Measurements from ENCODE around the gene CKM. TPM values are rescaled to one million over a fixed set of nuclear protein-coding genes. Genes with fewer than 3 reads are reported as not detected.

Gene CKM
- total and polyA plus RNA-seq, 2 of the 4 experiments (the other 2 are of a cell fraction) = not detected

- Histone ChIP-seq H3K9ac (ENCODE audit: low read depth, low read length) (no peak overlapping the region), H4K5ac (ENCODE audit: low read depth, low read length) (no peak overlapping the region), H3K9me1 (ENCODE audit: insufficient read depth, low read length) (0 out of 2 replicates have a peak, but pooled peaks cover 7% of the 10 kb centered on the region), H2BK15ac (ENCODE audit: low read depth, low read length) (no peak overlapping the region), H3K4me2 (ENCODE audit: low read depth, low read length) (no peak overlapping the region), H3K4ac (ENCODE audit: low read depth, low read length) (no peak overlapping the region), H4K8ac (ENCODE audit: low read depth in 2 of 2, low read length in 2 of 2) (no peak overlapping the region), H4K91ac (ENCODE audit: insufficient read depth, low read depth, low read length) (no peak overlapping the region), H3K27me3 (ENCODE audit: control insufficient read depth, insufficient read depth, low read length) (no peaks in the 10 kb centered on the region), H4K20me1 (ENCODE audit: insufficient read depth, low read length) (peaks cover 20% of the 10 kb centered on the region), H3K18ac (ENCODE audit: low read depth, low read length) (no peak overlapping the region), H3K9me3 (ENCODE audit: control insufficient read depth, insufficient read depth, low read length) (no peaks in the 10 kb centered on the region), H2BK5ac (ENCODE audit: low read depth, low read length, poor library complexity, severe bottlenecking) (no peak overlapping the region), H2AFZ (replicated peaks; ENCODE audit: low read length, poor library complexity) (no peak overlapping the region), H3K27ac (ENCODE audit: insufficient read depth, low read length) (no peak overlapping the region), H2BK120ac (ENCODE audit: low read depth, low read length) (no peak overlapping the region), H2AK5ac (ENCODE audit: low read depth, low read length) (no peak overlapping the region), H2AK9ac (replicated peaks; ENCODE audit: low read depth, low read length, poor library complexity) (no peak overlapping the region), H3K79me1 (ENCODE audit: low read depth in 1 of 2, low read length in 2 of 2) (peaks cover 18 to 34% of the 10 kb centered on the region in 2 experiments), H3K14ac (replicated peaks; ENCODE audit: low read depth, low read length) (no peak overlapping the region), H3K56ac (ENCODE audit: extremely low read depth, insufficient read depth, low read length) (no peak overlapping the region), H3K4me1 (ENCODE audit: control insufficient read depth, insufficient read depth, low read length) (no peaks in the 10 kb centered on the region), H3K23ac (ENCODE audit: low read depth, low read length) (no peak overlapping the region), H3K4me3 (ENCODE audit: insufficient read depth, low read depth, low read length) (no peak overlapping the region), H3K36me3 (ENCODE audit: control insufficient read depth, insufficient read depth, low read length) (peaks cover 40% of the 10 kb centered on the region), H2BK20ac (ENCODE audit: low read depth, low read length) (no peak overlapping the region)
- dilution Hi-C loops (cut with HindIII; ENCODE audit: low sequenced_read_pairs, unreplicated experiment) (no loop called here), in situ Hi-C loops (cut with MboI; ENCODE audit: low sequenced_read_pairs) (no loop called here), intact Hi-C loops (cut with micrococcal nuclease) (no loop called here)
- DNase-seq (no peak), ATAC-seq (ENCODE audit: low read depth) (no peak)
- no CpG with 5 or more reads among the region's 11 CpGs for WGBS, 2 experiments (ENCODE audit: extremely low coverage in 2 of 2, insufficient read length in 1 of 2)
- ChIA-PET CTCF (no interaction called here), POLR2A (ENCODE audit: unreplicated experiment) (interaction anchor here (0.6 kb wide), 1 partner anchor 116 kb away, joined by 3 read pairs; no protein-coding TSS in a partner anchor)
- BruUV-seq (replicated peaks) = no TSS peak
- TF ChIP-seq MXI1 (IDR thresholded peaks at IDR 0.05; ENCODE audit: borderline replicate concordance, low read depth, low read length) (no peak), CHD1 (IDR thresholded peaks at IDR 0.05; ENCODE audit: low read depth, low read length) (no peak), MAFK (IDR thresholded peaks at IDR 0.05; ENCODE audit: low read depth, low read length) (no peak), RAD21 (IDR thresholded peaks at IDR 0.05; ENCODE audit: low read length) (no peak), CEBPB (IDR thresholded peaks at IDR 0.05; ENCODE audit: low read depth, low read length) (no peak), RFX5 (IDR thresholded peaks at IDR 0.05; ENCODE audit: low read depth, low read length) (no peak), USF2 (IDR thresholded peaks at IDR 0.05; ENCODE audit: low read depth, low read length) (no peak), ELK1 (IDR thresholded peaks at IDR 0.05; ENCODE audit: borderline replicate concordance, low read depth, low read length) (no peak)
- TF ChIP-seq, protein P1, sequence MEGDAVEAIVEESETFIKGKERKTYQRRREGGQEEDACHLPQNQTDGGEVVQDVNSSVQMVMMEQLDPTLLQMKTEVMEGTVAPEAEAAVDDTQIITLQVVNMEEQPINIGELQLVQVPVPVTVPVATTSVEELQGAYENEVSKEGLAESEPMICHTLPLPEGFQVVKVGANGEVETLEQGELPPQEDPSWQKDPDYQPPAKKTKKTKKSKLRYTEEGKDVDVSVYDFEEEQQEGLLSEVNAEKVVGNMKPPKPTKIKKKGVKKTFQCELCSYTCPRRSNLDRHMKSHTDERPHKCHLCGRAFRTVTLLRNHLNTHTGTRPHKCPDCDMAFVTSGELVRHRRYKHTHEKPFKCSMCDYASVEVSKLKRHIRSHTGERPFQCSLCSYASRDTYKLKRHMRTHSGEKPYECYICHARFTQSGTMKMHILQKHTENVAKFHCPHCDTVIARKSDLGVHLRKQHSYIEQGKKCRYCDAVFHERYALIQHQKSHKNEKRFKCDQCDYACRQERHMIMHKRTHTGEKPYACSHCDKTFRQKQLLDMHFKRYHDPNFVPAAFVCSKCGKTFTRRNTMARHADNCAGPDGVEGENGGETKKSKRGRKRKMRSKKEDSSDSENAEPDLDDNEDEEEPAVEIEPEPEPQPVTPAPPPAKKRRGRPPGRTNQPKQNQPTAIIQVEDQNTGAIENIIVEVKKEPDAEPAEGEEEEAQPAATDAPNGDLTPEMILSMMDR (conservative IDR thresholded peaks at IDR 0.05; ENCODE audit: low read depth, low read length) = no peak
Observed at GRCh38 chr19:45263013-45263412, 59.7 kb downstream of the CKM start.

All from IMR-90 (cell line).